Measurements from ENCODE around the gene NR1D2.

The NR1D2 gene

GRCh38 chr3:23931597-23931996 is 13.5 kb upstream of the NR1D2 start:
- TF ChIP-seq CTCF (IDR thresholded peaks at IDR 0.05; ENCODE audit: extremely low read depth, insufficient read depth, missing control alignments) = no peak
- DNase-seq (ENCODE audit: low spot score) = no peak
- in situ Hi-C loops (cut with MboI; ENCODE audit: low pct_unique_long_range_greater_than_20kb, low sequenced_read_pairs, unreplicated experiment) = no loop called here

- no peak for TF ChIP-seq CTCF (IDR thresholded peaks at IDR 0.05; ENCODE audit: extremely low read depth, insufficient read depth, missing control alignments)
- in situ Hi-C loops (cut with MboI; ENCODE audit: low pct_unique_long_range_greater_than_20kb, low sequenced_read_pairs, unreplicated experiment) = no loop called here
- no peak for DNase-seq (ENCODE audit: low spot score)
Measured at GRCh38 chr3:23932571-23932970, 12.5 kb upstream of the NR1D2 start.

- in situ Hi-C loops (cut with MboI; ENCODE audit: low pct_unique_long_range_greater_than_20kb, low sequenced_read_pairs, unreplicated experiment) = no loop called here
- TF ChIP-seq CTCF (IDR thresholded peaks at IDR 0.05; ENCODE audit: extremely low read depth, insufficient read depth, missing control alignments) = no peak
- DNase-seq (ENCODE audit: low spot score) = no peak
Measured at GRCh38 chr3:23934253-23934652, 10.8 kb upstream of the NR1D2 start.

- in situ Hi-C loops (cut with MboI; ENCODE audit: low pct_unique_long_range_greater_than_20kb, low sequenced_read_pairs, unreplicated experiment) = no loop called here
- no peak for TF ChIP-seq CTCF (IDR thresholded peaks at IDR 0.05; ENCODE audit: extremely low read depth, insufficient read depth, missing control alignments)
Measured at GRCh38 chr3:23937296-23937695, 7.8 kb upstream of the NR1D2 start.

GRCh38 chr3:23938688-23939087 is 6.4 kb upstream of the NR1D2 start:
- no peak for DNase-seq (ENCODE audit: low spot score)
- in situ Hi-C loops (cut with MboI; ENCODE audit: low pct_unique_long_range_greater_than_20kb, low sequenced_read_pairs, unreplicated experiment) = no loop called here
- no peak for TF ChIP-seq CTCF (IDR thresholded peaks at IDR 0.05; ENCODE audit: extremely low read depth, insufficient read depth, missing control alignments)

More at GRCh38 chr3:23937296-23937695, 7.8 kb upstream of the NR1D2 start:
- DNase-seq (ENCODE audit: low spot score) = no peak

- DNase-seq (ENCODE audit: low spot score) = no peak
- no peak for TF ChIP-seq CTCF (IDR thresholded peaks at IDR 0.05; ENCODE audit: extremely low read depth, insufficient read depth, missing control alignments)
- in situ Hi-C loops (cut with MboI; ENCODE audit: low pct_unique_long_range_greater_than_20kb, low sequenced_read_pairs, unreplicated experiment) = no loop called here
Measured at GRCh38 chr3:23940775-23941174, 4.3 kb upstream of the NR1D2 start.

GRCh38 chr3:23941440-23941839 is 3.6 kb upstream of the NR1D2 start:
- TF ChIP-seq CTCF (IDR thresholded peaks at IDR 0.05; ENCODE audit: extremely low read depth, insufficient read depth, missing control alignments) = no peak
- in situ Hi-C loops (cut with MboI; ENCODE audit: low pct_unique_long_range_greater_than_20kb, low sequenced_read_pairs, unreplicated experiment) = no loop called here
- no peak for DNase-seq (ENCODE audit: low spot score)

Data from GM13977 (cell line).